Measurements from ENCODE around the gene HNRNPA1.
"Not testable (repeated sequence)": the region's sequence is repeated elsewhere in the genome, so short reads cannot be mapped to it uniquely, and the experiment has no call there.

DNA sequence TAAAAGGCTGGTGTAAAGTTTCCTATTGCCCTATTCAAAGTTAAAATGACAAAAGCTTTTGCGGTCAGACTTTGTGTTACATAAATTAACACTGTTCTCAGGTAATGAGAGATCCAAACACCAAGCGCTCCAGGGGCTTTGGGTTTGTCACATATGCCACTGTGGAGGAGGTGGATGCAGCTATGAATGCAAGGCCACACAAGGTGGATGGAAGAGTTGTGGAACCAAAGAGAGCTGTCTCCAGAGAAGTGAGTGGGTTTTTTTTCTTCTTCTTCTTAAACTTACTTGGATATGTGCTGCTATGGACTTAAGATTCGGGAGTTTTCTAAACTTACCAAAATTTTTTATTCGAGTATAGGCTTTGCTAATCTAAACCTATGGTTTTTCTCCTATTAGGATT is 1.2 kb downstream of the HNRNPA1 start:
- TF ChIP-seq POLR2A (IDR thresholded peaks at IDR 0.05) = not testable (repeated sequence)
- TF ChIP-seq, protein P1, sequence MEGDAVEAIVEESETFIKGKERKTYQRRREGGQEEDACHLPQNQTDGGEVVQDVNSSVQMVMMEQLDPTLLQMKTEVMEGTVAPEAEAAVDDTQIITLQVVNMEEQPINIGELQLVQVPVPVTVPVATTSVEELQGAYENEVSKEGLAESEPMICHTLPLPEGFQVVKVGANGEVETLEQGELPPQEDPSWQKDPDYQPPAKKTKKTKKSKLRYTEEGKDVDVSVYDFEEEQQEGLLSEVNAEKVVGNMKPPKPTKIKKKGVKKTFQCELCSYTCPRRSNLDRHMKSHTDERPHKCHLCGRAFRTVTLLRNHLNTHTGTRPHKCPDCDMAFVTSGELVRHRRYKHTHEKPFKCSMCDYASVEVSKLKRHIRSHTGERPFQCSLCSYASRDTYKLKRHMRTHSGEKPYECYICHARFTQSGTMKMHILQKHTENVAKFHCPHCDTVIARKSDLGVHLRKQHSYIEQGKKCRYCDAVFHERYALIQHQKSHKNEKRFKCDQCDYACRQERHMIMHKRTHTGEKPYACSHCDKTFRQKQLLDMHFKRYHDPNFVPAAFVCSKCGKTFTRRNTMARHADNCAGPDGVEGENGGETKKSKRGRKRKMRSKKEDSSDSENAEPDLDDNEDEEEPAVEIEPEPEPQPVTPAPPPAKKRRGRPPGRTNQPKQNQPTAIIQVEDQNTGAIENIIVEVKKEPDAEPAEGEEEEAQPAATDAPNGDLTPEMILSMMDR (IDR thresholded peaks at IDR 0.05) = not testable (repeated sequence)

Measured in thyroid gland (tissue), 4 donors.